Parathyroid adenoma (tissue), 2 donors: ENCODE measurements around the gene RTKN.
"Not testable (repeated sequence)": the region's sequence is repeated elsewhere in the genome, so short reads cannot be mapped to it uniquely, and the experiment has no call there.

ENCODE experiments used
- H2AFZ ChIP-seq: fragments of 300-600 bp; sonication (generic); one replicate; pipeline ENCODE4 v1.7.0; 2017; ENCODE audit warnings: antibody characterized with exemption, mild to moderate bottlenecking
- H3K27ac ChIP-seq: fragments of 300-600 bp; sonication (generic); one replicate; pipeline ENCODE4 v1.7.0; 2017
- H3K27me3 ChIP-seq: fragments of 300-600 bp; sonication (generic); one replicate; pipeline ENCODE4 v1.7.0; 2017; ENCODE audit warnings: low read length; ENCODE audit not compliant: control insufficient read depth, insufficient read depth
- H3K36me3 ChIP-seq: fragments of 300-600 bp; sonication (generic); one replicate; pipeline ENCODE4 v1.7.0; 2017; ENCODE audit warnings: low read length; ENCODE audit not compliant: control insufficient read depth, insufficient read depth
- H3K4me1 ChIP-seq: fragments of 300-600 bp; sonication (generic); one replicate; pipeline ENCODE4 v1.7.0; 2017; ENCODE audit warnings: control low read depth
- H3K4me2 ChIP-seq: fragments of 300-600 bp; sonication (generic); one replicate; pipeline ENCODE4 v1.7.0; 2017; ENCODE audit warnings: low read length
- H3K4me3 ChIP-seq: fragments of 300-600 bp; sonication (generic); one replicate; pipeline ENCODE4 v1.7.0; 2017; ENCODE audit warnings: low read depth, low read length
- H3K79me2 ChIP-seq: fragments of 300-600 bp; sonication (generic); one replicate; pipeline ENCODE4 v1.7.0; 2017; ENCODE audit warnings: control low read depth
- H3K9ac ChIP-seq: fragments of 300-600 bp; sonication (generic); one replicate; pipeline ENCODE4 v1.7.0; 2017; ENCODE audit warnings: mild to moderate bottlenecking
- H3K9me3 ChIP-seq: fragments of 300-600 bp; sonication (generic); one replicate; pipeline ENCODE4 v1.7.0; 2017; ENCODE audit warnings: low read length; ENCODE audit not compliant: control insufficient read depth
- CTCF ChIP-seq: fragments of 300-600 bp; sonication (generic); IDR thresholded peaks from one replicate; pipeline ENCODE4 v1.7.0; 2017; ENCODE audit warnings: antibody characterized with exemption, mild to moderate bottlenecking
- donor health status: primary hyperparathyroidism.

RTKN gene

GRCh38 chr2:74441690-74442482 lies at the start of gene RTKN:
RTKN (minus strand) TSS chr2:74441937; CDS start chr2:74441816, 121 bp downstream.
- Histone ChIP-seq H2AFZ (peak within 1 kb of the TSS; percentile 99), H3K79me2 (peaks cover 10% of the 10 kb centered on the region), H3K9me3 (no peaks in the 10 kb centered on the region), H3K27me3 (no peaks in the 10 kb centered on the region), H3K9ac (peak within 1 kb of the TSS; percentile 1), H3K36me3 (no peaks in the 10 kb centered on the region), H3K27ac (peak within 1 kb of the TSS; percentile 88), H3K4me3 (peak within 1 kb of the TSS; percentile 87), H3K4me1 (peaks cover 8% of the 10 kb centered on the region), H3K4me2 (peak within 1 kb of the TSS; percentile 95)
- TF ChIP-seq CTCF: no peak

- no peak overlapping the region for H3K9ac ChIP-seq
- no peak overlapping the region for H3K4me2 ChIP-seq
- no peaks in the 10 kb centered on the region for H3K9me3 ChIP-seq
- H3K36me3 ChIP-seq: no peaks in the 10 kb centered on the region
- H3K27ac ChIP-seq: no peak overlapping the region
- no peaks in the 10 kb centered on the region for H3K4me1 ChIP-seq
- no peaks in the 10 kb centered on the region for H3K27me3 ChIP-seq
- no peak overlapping the region for H2AFZ ChIP-seq
- H3K79me2 ChIP-seq: peaks cover 5% of the 10 kb centered on the region
- no peak for TF ChIP-seq CTCF
- no peak overlapping the region for H3K4me3 ChIP-seq
These were observed 48.2 kb upstream of the RTKN start for GRCh38 chr2:74489906-74490305.

- no peak overlapping the region for H3K9ac ChIP-seq
- H3K27me3 ChIP-seq: no peaks in the 10 kb centered on the region
- H3K9me3 ChIP-seq: no peaks in the 10 kb centered on the region
- no peak overlapping the region for H3K4me3 ChIP-seq
- H3K4me2 ChIP-seq: no peak overlapping the region
- no peak for TF ChIP-seq CTCF
- no peaks in the 10 kb centered on the region for H3K36me3 ChIP-seq
- peaks cover 8% of the 10 kb centered on the region for H3K79me2 ChIP-seq
- H2AFZ ChIP-seq: no peak overlapping the region
- H3K27ac ChIP-seq: no peak overlapping the region
- no peaks in the 10 kb centered on the region for H3K4me1 ChIP-seq
These were observed 47.1 kb upstream of the RTKN start for GRCh38 chr2:74488643-74489481.

- H3K4me2 ChIP-seq: no peak overlapping the region
- H3K36me3 ChIP-seq: no peaks in the 10 kb centered on the region
- no peaks in the 10 kb centered on the region for H3K4me1 ChIP-seq
- TF ChIP-seq CTCF: no peak
- no peak overlapping the region for H3K9ac ChIP-seq
- H3K79me2 ChIP-seq: peaks cover 17% of the 10 kb centered on the region
- no peaks in the 10 kb centered on the region for H3K27me3 ChIP-seq
- H2AFZ ChIP-seq: no peak overlapping the region
- H3K9me3 ChIP-seq: no peaks in the 10 kb centered on the region
- H3K27ac ChIP-seq: no peak overlapping the region
- H3K4me3 ChIP-seq: no peak overlapping the region
These were observed 44.4 kb upstream of the RTKN start for GRCh38 chr2:74486141-74486540.

- H3K36me3 ChIP-seq, H3K9me3 ChIP-seq, H3K9ac ChIP-seq, H3K4me1 ChIP-seq, H3K27ac ChIP-seq, H3K27me3 ChIP-seq: not testable (repeated sequence)
- peak overlapping the region; percentile 97 for H3K4me2 ChIP-seq
- H3K79me2 ChIP-seq: peaks cover 20% of the 10 kb centered on the region
- H2AFZ ChIP-seq: peak overlapping the region; percentile 79
- peak overlapping the region; percentile 94 for H3K4me3 ChIP-seq
These were observed 42.0 kb upstream of the RTKN start for GRCh38 chr2:74483675-74484164.
